Fibroblast of pulmonary artery (primary cell): ENCODE results near the gene CORO2B.

ENCODE experiments used
- DNase-seq: peaks from one replicate; pipeline ENCODE4 v3.0.0-alpha.2; 2010; ENCODE audit warnings: low read depth
- H3K4me3 ChIP-seq: replicated peaks from 2 replicates; pipeline ENCODE4 v1.5.1; 2011; ENCODE audit warnings: low read depth, mild to moderate bottlenecking, control low read depth, low read length, moderate library complexity
- TF ChIP-seq, protein P1 (sequence below): IDR thresholded peaks from 2 replicates; pipeline ENCODE4 v1.5.1; 2011; ENCODE audit warnings: mild to moderate bottlenecking, control low read depth, low read length, inconsistent platforms; ENCODE audit errors: missing control alignments

CORO2B gene

GRCh38 chr15:68721886-68722285, 143.1 kb downstream of the CORO2B start:
- H3K4me3 ChIP-seq, result no peak overlapping the region
- TF ChIP-seq, protein P1, sequence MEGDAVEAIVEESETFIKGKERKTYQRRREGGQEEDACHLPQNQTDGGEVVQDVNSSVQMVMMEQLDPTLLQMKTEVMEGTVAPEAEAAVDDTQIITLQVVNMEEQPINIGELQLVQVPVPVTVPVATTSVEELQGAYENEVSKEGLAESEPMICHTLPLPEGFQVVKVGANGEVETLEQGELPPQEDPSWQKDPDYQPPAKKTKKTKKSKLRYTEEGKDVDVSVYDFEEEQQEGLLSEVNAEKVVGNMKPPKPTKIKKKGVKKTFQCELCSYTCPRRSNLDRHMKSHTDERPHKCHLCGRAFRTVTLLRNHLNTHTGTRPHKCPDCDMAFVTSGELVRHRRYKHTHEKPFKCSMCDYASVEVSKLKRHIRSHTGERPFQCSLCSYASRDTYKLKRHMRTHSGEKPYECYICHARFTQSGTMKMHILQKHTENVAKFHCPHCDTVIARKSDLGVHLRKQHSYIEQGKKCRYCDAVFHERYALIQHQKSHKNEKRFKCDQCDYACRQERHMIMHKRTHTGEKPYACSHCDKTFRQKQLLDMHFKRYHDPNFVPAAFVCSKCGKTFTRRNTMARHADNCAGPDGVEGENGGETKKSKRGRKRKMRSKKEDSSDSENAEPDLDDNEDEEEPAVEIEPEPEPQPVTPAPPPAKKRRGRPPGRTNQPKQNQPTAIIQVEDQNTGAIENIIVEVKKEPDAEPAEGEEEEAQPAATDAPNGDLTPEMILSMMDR, result no peak

GRCh38 chr15:68725736-68726135, 146.9 kb downstream of the CORO2B start:
- no peak overlapping the region for H3K4me3 ChIP-seq
- TF ChIP-seq, protein P1, result no peak

More at GRCh38 chr15:68721886-68722285, 143.1 kb downstream of the CORO2B start:
- no peak for DNase-seq

DNA sequence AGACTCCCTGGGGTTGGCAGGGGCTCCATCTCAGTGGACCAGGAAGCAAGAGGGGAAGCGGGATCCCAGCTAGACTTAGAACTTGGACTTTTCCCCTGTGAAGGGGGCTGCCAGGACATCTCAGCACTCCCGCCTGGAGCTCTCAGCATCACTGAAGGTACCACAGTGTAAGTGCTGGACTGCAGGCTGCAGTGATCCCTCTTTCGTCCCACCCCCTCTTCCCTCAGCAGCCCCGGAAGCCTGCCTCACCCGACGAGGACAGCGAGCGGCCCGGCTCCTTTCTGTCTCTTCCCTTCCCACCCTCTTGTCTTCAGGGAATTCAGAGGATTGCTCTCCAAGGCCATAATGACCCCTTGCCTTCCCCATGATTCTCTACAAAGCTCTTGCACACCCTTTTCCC, 147.5 kb downstream of the CORO2B start:
- TF ChIP-seq, protein P1, result no peak
- no peak for DNase-seq
- H3K4me3 ChIP-seq, result no peak overlapping the region

More at GRCh38 chr15:68725736-68726135, 146.9 kb downstream of the CORO2B start:
- DNase-seq, result peak; percentile 72

- DNase-seq, result peak; percentile 46
- no peak overlapping the region for H3K4me3 ChIP-seq
- TF ChIP-seq, protein P1, result no peak
Measured at GRCh38 chr15:68729789-68730411, 151.1 kb downstream of the CORO2B start.

GRCh38 chr15:68730471-68730919, 151.7 kb downstream of the CORO2B start:
- no peak overlapping the region for H3K4me3 ChIP-seq
- TF ChIP-seq, protein P1, result peak; percentile 51
- DNase-seq, result peak; percentile 68

DNA sequence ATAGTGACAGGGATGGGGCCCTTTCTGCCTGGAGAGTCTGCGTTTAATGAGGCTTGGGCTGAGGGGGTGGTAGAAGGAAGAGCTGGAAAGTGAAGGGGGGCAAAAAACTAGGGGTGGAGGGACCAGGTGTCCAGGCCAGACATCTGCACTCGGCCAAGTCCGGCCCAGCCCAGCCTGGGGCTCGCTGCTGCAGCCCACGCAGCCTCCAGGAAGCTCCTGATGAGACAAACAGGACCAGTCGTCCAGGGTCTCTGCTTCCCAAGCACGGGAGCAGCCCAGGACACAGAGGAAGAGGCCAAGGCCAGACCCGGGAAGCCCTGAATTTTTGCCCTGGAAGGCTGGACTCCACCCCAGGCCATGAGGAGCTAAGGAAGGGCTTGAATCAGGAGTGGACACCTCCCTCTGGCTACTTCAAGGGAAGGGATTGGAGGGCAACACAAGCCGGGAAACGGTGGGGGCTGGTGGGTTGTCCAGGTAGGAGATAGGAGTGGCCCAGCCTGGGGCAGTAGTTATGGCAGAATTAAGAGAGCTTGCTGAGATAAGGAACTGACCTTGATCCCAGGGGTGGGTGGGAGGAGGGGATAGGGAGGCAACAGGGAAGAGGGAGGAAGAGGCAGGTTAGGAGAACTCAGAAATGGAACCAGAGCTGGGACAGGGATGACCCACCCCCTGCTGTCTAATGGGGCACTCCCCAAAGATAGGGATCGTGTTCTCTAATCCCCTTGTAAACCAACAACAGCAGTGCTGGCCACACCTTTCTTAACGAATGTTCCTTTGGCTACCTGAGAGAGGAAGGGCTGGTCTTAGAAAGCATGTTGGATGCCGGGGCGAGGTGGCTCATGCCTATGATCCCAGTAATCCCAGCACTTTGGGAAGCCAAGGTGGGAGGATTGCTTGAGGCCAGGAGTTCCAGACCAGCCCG, 152.4 kb downstream of the CORO2B start:
- no peak for DNase-seq
- no peak overlapping the region for H3K4me3 ChIP-seq
- TF ChIP-seq, protein P1, result no peak
